Mucosa of gallbladder (tissue), 1 donor: Measurements from ENCODE around the gene RNF166. TPM values are rescaled to one million over a fixed set of nuclear protein-coding genes. Genes with fewer than 3 reads are reported as not detected.

ENCODE experiments used
- DNase-seq: peaks from one replicate; pipeline ENCODE4 v3.0.0-alpha.2; 2020; ENCODE audit warnings: low spot score
- total RNA-seq: library from RNA; stranded (reverse); gene quantifications from one replicate; pipeline ENCODE4 v1.2.1, GENCODE V29; 2021
- donor health status: DM: no; HTN: no; CAD: no.

RNF166 gene
- total RNA-seq, 1 donor from 2014 or later, result 28.4 TPM

DNA sequence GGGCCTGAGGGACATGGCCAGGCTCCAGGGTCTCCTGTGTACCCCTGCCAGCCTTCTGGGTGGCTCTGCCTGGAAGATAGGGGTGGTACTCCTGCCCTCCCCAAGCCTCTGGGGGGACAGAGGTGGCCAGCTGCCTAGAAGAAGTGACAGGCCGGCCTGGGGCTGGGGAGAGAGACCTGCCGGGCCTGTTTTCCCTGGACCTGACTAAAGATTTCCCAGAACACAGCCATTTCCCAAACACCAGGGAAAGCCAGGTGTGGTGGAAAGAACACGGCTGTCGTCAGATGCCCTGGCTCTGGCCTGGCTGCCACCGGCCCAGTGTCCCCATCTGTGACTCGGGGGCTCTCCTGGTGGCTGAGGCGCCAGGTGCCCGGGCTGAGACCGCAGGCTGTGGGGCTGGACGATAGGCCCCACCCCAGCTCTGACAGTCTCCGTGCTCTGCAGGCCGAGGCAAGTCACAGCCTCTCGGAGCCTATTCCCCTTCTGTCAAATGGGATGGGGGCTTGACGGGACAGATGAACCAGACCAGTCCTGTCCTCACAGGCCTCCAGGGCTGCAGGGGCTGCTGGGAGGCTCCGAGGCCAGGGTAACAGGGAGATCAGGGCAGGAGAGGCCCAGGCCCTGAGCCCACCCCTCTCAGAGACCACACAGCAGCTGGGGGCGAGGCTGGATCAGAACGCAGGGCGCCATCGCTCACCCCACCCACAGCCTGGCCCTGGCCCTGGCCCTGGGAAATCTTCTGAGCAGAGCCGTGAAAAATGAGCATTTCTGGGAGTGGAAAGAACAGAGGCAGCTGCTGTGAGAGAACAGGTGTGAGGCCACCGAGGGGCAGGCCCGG lies 33.1 kb upstream of the RNF166 start:
- DNase-seq, result no peak

DNA sequence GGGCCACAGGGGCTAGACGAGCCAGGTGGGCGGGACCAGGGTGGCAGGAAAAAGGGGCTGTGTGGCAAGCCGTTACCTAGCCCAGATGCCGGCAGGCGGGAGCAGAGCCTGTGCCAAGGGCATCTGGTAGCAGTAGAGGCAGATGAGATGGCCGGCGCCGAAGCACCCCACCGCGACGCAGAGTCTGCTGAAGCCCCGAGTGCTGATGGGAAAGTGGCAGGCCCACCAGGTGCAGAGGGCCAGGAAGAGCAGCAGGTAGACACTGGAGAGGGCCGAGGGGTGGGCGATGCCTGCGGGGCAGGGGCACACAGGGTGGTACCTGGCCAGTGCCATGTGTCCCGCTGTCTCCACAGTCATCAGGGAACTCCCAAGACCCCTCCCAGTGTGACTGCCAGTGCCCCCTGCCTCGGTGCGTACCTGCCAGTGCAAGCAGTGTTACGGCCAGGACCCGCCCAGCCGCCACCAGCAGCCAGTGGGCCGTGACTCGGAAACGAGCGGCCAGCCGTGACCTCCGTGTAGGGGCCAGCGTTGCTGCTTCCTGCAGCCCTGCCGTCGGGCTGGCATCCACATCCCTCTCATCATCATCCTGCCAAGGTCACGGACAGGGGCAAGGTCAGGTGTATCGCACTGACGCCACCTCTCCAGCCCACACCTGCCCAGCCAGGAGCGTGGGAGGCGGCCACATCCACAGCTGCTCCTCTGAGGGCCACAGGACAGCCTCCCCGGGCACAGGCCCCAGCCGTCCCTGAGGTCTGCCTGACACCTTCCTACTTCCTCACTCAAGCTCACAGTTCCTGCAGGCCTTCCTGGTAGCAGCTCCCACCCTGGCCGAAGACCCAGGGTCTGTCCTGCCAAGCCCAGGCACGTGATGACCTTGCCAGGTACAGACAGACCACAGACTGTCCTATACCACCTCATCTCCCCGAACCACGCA lies 32.2 kb upstream of the RNF166 start:
- no peak for DNase-seq

DNA sequence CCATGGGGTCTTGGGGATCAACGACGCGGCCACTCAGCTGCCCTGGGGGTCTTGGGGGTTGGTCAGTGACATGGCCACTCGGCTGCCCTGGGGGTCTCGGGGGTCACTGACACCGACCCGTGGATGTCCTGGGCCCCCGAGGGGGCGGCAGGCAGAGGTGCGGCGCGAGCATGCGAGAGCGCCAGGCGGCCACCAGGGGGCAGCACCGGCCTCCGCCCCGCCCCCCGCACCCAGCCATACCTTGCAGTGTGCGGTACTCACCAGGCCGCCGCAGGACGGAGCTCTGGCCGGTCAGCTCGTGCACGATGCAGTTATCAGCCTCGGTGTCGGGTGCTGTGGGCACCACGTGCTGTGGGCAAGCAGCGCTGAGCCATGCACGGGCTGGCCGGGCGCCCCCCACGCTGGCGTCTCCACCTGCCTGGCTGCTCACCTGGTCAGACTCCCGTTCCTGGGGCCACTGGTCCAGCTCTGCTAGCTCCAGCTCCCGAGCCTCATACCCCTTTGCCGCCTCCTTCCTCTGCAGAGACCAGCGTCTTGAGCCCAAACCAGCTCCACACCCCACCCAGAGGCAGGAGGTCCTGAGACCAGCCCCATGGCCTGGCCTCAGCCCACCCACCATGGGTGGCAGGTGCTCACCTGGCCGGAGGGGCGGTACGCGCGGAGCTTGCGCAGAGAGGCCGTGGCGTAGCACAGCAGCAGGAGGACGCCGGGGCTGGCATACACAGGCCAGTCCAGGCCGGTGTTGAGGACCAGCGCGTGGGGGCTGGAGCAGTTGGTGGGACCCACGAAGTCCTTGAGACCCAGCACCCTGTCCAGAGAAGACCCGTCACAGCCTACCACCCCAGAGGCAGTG lies 31.3 kb upstream of the RNF166 start:
- DNase-seq, result peak; percentile 67

DNA sequence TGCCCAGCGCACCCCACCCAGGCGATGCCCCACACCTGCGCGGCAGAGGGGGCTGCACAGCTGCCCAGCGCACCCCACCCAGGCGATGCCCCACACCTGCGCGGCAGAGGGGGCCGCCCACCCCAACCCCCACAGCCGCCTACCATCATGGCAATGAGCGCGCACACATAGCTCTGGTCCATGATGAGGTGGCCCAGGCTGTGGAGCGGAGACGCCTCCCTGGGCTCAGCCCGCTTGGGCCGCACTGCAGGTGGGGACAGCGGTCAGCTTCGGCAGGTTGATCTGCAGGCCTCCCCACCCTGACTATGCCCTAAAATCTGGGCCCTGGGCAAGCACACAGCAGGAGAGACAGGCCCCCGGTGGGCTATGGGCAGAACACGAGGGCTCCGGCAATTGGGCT lies 30.3 kb upstream of the RNF166 start:
- DNase-seq, result no peak

DNA sequence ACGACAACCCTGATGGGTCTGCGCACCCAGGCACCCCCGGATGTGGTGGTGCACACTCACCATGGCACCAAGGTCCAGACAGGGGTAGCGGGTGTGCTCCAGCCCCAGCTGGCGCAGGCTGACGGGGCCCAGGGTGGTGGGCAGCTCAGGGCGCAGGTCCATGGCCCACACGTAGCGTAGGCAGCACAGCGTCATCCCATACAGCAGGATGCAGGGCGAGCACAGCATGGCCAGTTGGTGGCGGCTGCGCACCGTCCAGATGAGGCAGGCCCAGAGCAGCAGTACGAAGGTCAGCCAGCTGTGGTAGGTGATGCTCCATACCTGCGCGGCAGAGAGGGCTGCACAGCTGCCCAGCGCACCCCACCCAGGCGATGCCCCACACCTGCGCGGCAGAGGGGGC lies 29.9 kb upstream of the RNF166 start:
- DNase-seq, result no peak

DNA sequence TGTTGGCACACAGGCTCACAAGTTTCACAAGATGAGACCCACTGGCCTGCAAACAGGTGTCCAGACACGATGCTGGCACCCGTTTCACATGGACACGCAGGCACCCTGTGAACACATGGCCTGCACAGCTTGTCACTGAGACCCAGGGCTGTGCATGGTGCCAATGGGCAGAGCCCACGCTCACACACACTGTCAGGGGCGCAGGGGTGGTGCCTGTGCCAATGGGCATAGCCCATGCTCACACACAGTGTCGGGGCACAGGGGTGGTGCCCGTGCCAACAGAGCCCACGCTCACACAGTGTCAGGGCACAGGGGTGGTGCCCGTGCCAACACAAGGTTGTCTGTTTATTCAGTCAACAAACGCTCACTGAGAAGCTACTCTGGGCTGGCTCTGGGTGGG lies 29.4 kb upstream of the RNF166 start:
- DNase-seq, result no peak

DNA sequence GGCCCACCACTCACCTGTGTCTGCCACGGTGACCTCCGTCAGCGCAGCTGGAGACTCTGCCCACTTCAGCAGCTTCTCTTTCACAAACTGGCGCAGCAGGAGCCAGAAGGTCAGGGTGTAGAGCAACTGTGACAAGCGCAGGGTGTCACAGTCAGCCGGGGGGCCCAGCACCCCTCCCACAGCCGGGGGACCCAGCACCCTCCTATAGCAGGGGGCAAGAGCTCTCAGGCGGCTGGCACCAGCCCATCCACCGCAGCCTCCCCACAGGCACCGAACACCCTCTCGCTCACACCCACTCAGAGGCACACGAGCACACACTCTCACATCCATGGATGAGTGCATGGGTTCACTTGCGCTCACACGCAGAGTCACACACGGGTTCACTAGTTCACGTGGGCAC lies 28.9 kb upstream of the RNF166 start:
- no peak for DNase-seq

DNA sequence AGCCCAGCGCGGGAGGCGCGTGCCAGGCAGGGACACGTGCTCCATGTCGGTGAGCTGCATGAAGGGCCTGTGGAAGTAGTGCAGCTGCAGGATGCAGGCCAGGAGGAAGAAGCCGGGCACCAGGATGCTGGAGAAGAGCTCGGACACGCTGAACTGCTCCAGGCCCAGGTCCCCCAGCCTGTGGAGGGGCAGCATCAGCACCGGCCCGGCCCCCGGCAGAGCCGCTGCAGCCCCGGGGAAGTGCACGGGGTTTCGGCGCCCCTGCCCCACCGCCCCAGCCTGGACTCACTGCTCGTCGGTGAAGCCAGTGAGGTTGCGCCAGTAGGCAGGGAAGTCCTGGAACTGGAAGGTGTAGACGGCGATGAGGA lies 28.1 kb upstream of the RNF166 start:
- no peak for DNase-seq

DNA sequence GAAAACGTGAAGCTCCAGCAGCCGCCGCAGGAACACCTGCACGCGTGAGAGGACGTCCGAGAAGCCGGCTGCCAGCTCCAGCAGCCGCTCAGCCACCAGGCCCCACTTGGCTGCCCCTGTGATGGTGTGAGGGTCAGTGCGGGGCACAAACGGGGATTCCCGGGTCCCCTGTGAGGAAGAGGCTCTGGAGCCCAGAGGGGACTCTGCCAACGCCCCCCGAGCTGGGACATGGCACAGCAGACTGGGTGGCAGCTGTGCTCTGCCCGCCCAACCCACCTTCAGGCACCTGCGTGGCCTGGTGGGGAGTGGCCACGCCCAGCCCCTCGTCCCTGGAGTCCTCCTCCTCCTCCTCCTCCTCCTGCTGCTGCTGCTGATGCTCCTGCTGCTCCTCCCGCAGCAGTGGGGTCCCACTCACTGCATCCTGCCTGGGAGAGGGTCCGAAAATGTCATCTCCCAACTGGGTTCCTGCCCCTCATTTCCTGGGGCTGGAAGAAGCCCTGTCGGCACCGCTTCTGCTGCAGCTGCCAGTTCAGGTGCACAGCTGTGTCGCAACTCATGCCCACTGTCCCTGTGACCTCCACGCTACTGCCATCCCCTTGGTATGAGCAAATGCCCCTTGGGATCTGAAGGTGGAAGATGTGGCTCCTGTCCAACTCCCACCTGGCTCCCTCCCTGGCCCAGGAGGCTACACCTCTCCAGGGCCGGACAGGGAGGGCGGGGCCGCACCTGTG lies 27.6 kb upstream of the RNF166 start:
- no peak for DNase-seq

DNA sequence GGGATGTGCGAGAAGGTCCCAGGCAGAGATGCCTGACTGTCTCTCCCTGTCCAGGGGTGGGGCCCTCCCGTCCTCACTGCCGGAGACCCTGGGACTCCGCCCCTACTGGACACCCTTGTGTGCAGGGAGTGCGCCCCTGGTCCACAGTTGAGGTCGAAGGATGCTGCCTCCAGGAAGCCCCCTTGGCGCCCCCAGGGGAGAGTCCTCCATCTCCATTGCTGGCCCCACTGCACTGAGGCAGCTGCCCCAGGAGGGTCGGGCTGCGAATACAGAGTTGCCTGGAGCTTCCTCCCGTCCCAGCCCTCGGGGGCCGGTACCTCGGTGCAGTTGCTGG lies 26.7 kb upstream of the RNF166 start:
- DNase-seq, result no peak

DNA sequence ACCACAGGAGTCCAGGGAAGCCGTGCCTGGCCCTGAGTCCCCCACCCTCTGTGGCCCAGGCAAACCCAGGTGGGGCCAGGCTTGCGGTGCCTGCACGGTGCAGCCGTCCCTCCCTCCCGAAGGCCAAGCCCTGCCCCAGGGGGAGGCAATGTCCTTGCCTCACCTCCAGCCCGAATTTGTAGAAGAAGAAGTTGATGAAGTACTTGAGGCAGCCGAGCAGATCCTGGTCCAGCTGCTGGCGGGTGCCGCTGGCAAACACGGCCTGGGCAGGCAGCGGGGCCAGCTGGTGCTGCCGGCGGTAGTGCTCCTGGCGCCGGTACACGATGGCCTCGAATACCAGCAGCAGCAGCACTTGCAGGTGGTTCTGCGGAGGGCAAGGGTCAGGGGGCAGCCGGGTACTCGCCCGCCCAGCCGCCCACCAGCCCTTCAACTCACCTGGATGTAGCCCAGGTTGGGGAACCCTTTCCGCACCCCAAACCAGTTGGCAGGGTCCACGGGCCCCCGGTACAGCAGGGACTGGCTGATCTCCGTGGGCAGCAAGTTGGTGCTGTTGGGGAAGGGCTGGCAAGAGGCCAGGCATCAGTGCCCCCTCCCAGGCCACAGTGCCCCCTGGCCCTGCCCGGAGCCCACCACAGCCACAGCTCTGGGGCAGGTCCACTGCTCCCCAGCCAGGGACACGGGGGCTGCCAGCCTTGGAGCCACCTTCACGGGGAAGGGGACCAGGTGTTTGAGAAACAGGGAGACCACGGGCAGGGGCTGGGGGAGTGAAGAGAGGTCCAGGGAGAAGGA lies 26.2 kb upstream of the RNF166 start:
- no peak for DNase-seq

DNA sequence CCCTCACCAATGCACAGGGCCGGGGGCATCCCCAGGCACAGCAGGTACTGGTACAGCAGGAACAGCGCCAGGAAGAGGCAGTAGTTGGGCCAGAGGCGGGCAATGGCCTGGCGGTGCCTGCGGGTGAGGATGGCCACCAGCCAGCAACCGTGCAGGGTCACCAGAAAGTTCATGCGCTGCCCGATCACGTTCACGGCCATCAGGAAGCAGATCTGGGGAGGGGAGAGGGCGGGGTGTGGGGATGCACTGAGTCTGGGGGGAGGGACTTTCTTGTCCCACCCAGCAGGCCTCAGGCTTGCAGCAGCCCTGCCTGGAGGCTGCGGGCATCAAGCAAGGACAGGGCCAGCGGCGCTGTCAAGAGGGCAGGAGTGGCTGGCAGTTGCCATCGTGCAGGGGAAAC lies 25.5 kb upstream of the RNF166 start:
- DNase-seq, result no peak

DNA sequence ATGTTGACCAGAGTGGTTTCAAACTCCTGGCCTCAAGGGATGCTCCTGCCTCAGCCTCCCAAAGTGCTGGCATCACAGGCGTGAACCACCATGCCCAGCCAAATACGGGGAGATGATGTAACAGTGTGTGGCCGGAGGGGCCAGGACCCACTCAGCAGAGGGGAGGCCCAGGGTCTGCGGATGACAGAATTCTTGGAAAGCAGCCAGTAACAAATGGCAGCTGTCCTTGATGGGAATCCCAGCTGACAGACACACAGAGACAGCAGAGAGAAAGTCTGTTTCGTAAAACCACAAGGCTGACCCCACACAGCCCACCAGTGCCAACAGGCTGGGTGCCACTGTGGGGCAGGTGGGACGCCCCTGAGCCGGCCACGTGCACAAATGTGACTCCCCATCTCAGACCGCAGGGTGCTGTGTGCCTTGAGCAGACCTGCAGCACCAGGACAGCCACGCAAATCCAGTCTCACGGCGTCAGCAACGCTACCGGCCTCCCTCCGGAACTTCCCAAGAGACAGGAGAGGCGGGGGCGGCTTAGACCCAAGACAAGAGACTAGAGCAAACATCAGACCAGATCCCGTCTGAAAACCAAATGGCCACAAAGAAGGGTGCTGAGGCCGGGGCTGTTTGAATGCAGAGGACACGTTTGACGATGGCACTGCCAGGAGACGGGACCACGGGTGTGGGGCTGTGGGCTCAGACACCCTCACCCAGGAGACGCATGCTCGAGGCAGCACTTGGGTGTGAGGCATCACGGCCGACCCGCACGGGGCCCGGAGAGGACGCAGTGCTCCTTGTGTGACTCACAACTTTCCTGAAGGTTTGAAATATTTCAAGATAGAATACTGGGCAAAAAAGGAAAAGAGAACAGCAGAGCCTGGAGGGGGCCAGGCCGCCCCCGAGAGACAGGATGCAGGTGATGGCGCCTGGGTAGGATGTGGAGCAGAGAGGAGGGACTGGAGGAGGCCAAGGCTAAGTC lies 24.7 kb upstream of the RNF166 start:
- DNase-seq, result no peak

DNA sequence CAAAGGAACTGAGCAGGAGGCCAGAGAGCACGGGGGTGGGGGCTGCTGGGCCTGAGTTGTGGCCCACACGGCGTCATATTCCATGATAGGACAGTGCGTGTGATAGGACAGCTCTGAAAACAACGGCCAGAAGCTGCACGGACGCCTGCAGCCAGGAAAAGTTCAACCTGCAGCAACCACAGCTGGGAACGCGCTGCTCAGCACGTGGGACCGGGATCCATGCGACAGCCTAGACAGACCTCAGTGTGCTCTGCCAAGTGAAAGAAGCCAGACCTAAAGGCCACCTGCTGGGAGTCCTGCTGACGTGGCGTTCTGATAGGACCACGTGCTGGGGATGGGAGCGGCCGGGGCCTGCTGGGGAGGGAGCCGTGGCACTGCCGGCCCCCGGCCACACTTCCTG lies 21.7 kb upstream of the RNF166 start:
- DNase-seq, result no peak

DNA sequence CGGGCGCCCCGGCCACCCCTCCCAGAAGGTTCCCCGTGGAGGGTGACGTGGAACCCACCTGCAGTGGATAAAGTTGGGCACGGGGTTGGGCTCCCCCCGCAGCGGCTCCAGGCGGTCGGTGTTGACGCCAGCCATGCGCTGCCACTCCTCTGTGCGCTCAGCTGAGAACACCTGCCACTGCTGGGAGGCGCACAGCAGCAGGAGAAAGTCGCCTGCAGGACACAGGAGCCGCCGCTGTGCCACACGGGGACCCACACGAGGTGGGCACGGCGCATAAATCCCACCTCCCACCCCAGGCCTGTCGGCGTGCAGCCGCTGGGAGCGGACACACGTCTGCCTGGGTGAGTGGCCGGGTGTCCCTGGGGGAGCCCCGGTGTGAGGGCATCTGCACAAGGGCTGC lies 20.8 kb upstream of the RNF166 start:
- DNase-seq, result no peak

DNA sequence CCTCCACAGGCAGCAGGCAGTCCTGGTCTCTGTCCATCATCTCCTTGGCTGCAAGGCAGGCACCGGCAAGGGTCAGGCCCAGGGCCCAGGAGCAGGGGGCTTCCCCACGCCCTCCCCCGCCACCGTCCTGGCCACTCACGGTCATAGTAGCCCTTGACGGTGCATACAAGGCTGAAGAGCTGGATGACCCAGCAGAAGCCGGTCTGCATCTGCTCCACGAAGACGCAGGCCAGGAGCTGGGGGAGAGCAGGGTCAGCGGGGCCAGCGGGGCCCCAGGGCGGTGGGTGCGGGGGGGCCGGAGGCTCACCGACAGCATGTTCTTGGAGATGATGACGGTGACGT lies 20.2 kb upstream of the RNF166 start:
- DNase-seq, result no peak

DNA sequence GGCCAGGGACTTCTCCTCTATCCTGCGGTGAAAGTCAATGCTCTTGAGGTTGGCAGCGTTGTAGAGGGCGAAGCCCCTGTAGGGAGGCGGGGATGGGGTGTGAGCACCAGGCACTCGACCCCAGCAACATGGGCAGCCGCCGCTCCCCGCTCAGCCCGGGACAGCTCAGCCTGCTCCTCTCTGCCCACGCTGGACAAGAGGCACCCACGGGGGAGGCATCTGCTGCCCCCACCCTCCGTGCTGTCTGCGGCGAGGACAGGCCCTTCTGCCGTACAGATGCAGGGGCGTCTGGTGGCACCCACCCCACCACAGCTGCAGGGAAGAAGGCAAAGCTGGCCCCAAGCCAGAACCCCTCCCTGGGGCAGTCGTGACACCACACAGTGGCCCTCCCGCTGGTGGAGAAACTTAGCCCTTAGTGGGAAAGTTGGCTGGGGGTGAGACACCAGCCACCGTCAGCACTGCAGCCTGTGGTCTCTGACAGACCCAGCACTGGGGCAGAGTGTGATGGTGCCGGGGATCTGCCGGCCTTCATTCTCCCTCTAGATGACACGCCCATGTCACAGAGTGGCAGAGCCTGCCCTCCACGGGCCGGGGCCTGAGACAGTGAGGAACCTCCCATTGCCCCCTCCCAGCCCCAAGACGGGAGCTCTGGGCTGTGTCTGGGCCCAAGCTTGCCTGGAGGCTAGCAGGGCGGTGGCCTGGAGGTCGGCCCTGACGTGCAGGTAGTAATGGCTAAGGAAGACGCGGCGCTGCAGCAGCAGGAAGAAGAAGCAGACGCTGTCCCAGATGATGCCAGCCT lies 19.6 kb upstream of the RNF166 start:
- no peak for DNase-seq

DNA sequence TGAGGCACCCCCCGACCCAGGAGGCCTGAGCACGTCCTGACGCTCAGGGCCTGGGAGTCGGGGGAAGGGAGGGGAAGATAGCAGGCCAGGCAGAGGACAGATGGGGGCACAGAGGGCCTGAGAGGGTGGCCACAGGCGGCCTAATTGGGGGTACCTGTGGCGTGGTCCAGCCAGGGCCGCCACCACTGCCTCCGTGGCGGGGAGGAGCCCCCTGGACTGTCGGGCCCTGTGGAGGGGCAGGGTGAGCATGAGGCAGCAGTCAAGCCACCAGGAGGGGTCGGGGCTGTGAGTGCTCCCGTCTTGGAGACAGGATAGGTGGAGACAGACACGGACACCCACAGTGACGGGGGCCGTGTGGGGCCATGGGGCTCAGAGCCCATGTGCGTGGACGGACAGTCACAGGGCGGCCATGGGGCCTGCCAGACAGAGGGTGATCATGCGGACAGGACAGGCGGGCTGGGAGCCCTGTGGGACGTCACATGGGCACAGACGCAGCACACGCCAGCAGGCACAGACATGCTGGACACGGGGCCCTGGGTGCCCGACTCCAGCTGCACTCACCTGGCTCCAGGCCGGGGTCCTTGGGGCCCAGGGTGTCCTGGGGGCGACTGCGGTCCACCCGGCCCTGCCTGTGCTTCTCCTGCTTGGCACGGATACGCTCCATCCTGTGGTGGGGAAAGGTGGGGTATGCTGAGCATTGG lies 18.8 kb upstream of the RNF166 start:
- no peak for DNase-seq
